ENCODE results near the gene EIF1AD. TPM values are rescaled to one million over a fixed set of nuclear protein-coding genes. Genes with fewer than 3 reads are reported as not detected.
A peak's percentile ranks its signal among the peaks of the same experiment; 100 is the strongest.

The EIF1AD gene
- total RNA-seq, 2 donors from 2014 or later: 69.6 to 82.1 TPM

DNA sequence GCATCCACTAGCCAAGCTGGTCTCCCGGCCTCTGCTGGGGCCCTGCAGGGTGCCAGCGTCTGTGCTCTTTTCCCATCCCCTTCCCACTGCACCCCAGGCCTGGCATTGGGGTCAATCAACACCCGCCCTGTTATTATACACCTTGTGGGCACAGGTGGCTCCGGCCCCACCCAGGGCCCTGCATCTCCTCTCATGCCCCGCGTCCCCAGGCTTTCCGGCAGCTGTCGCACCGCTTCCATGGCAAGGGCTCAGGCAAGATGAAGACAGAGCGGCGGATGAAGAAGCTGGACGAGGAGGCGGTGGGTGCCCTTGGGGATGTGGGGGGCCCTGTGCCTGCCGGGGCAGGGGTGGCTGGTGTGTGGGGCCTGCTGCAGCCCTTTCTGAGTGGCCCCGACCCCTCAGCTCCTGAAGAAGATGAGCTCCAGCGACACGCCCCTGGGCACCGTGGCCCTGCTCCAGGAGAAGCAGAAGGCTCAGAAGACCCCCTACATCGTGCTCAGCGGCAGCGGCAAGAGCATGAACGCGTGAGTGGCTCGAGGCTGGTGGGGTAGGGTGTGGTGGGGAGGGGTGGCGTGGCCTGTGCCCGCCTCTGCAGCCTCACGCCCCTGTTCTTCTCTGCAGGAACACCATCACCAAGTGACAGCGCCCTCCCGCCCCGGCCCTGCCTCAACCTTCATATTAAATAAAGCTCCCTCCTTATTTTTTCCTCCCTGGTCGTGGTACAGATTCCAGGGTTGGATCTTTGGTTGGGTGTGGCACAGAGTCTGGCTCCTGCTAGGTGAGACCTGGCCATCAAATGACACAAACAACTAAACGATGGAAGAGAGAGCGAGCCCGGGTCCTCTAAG is 23.3 kb downstream of the EIF1AD start:
- Mint-ChIP-seq H3K4me3 (no peak overlapping the region), H3K36me3 (no peaks in the 10 kb centered on the region), H3K27ac (no peak overlapping the region), H3K4me1 (ENCODE audit: low read depth in 2 of 2) (peaks cover 12 to 15% of the 10 kb centered on the region in 2 donors), H3K9me3 (no peaks in the 10 kb centered on the region), H3K27me3 (no peaks in the 10 kb centered on the region)
- ATAC-seq: no peak
- DNase-seq (ENCODE audit: low spot score): no peak

DNA sequence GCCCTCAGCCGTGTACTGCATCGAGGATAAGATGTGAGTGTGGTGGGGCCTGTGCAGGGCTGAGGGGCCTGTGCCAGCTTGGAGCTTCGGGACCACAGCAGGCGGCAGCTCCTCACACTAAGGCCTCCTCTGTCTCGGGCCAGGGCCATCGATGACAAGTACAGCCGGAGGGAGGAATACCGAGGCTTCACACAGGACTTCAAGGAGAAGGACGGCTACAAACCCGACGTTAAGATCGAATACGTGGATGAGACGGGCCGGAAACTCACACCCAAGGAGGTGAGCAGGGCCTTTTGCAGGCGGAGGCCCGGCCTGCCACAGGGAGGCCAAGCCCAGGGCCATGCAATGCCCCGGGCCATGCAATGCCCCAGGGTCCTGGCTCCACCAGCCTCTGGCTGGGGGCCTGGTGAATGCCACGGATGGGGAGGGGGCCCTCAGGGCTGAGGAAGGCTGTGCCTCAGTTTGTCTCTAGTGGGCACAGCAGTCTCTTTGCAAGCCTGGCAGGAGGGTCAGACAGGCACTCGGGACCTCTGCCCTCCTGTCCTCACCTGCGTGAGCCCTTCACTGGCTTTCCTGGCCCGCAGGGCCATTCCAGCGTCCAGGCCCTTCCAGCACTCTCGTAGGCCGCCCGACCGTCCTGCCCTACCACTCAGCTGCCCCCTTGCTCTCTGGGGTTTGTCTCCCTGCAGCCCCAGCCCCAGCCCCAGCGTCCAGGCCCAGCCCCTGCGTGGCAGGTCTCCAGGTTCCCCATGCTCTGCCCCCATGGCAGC is 24.2 kb downstream of the EIF1AD start:
- H3K27me3 Mint-ChIP-seq: no peaks in the 10 kb centered on the region
- no peak overlapping the region for H3K4me3 Mint-ChIP-seq
- H3K27ac Mint-ChIP-seq: no peak overlapping the region
- ATAC-seq (no peak), DNase-seq (ENCODE audit: low spot score) (no peak)
- peaks cover 7% of the 10 kb centered on the region for H3K36me3 Mint-ChIP-seq
- H3K9me3 Mint-ChIP-seq: no peaks in the 10 kb centered on the region
- peaks cover 18 to 22% of the 10 kb centered on the region in 2 donors for H3K4me1 Mint-ChIP-seq (ENCODE audit: low read depth in 2 of 2)

DNA sequence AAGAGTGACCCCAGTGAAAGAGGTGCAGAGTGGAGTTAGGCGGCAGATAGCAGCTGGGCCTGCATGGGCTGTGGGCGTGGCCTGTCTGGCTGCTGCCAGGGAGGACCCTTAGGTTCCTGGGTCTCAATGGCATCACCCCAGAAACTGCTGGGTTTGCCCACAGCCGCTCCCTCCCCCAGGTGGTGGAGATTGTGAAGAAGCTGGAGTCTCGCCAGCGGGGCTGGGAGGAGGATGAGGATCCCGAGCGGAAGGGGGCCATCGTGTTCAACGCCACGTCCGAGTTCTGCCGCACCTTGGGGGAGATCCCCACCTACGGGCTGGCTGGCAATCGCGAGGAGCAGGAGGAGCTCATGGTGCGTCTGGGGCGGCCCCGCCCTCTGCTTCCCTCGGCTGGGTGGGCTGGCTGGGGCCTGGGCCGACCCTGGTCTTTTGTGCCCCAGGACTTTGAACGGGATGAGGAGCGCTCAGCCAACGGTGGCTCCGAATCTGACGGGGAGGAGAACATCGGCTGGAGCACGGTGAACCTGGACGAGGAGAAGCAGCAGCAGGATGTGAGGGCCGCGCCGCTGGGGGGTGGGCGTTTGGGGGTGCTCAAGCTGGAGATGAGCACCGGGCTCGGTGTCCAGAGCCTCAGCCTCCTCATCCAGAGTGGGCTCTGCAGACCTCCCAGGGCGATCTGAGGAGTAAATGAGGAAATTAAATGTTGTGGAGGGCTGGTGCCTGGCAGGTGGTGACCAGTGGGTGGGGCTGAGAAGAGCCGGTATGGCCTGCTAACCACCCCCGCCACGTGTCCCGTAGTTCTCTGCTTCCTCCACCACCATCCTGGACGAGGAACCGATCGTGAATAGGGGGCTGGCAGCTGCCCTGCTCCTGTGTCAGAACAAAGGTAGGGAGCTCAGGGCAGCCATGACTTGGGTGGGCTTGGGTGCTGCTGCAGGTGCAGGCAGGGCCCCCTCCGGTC is 25.5 kb downstream of the EIF1AD start:
- Mint-ChIP-seq H3K4me3 (no peak overlapping the region), H3K9me3 (no peaks in the 10 kb centered on the region), H3K36me3 (peaks cover 8% of the 10 kb centered on the region), H3K27me3 (no peaks in the 10 kb centered on the region), H3K27ac (peak overlapping the region in 1 of 2 donors; percentile 67), H3K4me1 (ENCODE audit: low read depth in 2 of 2) (peaks cover 18 to 22% of the 10 kb centered on the region in 2 donors)
- DNase-seq (ENCODE audit: low spot score) (no peak), ATAC-seq (no peak)

DNA sequence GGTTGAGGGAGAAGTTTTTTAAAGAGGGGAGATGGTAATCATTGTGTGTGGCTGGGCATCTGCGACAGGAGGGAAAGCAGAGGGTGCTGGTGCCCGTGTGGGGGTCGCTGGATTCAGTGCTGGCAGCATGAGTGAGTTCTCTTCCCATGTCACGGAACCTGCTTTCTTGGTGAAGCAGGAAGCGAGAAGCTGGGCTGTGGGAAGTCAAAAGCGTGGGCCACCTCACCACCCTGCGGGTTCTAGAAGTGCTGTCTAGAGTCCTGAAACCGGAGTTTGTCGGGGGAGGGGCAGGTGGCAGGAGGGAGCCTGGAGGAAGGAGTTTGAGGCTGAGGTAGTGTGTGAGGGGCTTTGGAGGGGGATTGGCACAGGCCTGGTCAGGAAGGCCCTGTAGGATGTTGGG is 26.2 kb downstream of the EIF1AD start:
- H3K4me1 Mint-ChIP-seq (ENCODE audit: low read depth in 2 of 2): peaks cover 18 to 22% of the 10 kb centered on the region in 2 donors
- H3K4me3 Mint-ChIP-seq: no peak overlapping the region
- H3K36me3 Mint-ChIP-seq: peaks cover 8% of the 10 kb centered on the region
- no peaks in the 10 kb centered on the region for H3K9me3 Mint-ChIP-seq
- no peaks in the 10 kb centered on the region for H3K27me3 Mint-ChIP-seq
- DNase-seq (ENCODE audit: low spot score) (no peak), ATAC-seq (no peak)
- H3K27ac Mint-ChIP-seq: peak overlapping the region in 1 of 2 donors; percentile 67

DNA sequence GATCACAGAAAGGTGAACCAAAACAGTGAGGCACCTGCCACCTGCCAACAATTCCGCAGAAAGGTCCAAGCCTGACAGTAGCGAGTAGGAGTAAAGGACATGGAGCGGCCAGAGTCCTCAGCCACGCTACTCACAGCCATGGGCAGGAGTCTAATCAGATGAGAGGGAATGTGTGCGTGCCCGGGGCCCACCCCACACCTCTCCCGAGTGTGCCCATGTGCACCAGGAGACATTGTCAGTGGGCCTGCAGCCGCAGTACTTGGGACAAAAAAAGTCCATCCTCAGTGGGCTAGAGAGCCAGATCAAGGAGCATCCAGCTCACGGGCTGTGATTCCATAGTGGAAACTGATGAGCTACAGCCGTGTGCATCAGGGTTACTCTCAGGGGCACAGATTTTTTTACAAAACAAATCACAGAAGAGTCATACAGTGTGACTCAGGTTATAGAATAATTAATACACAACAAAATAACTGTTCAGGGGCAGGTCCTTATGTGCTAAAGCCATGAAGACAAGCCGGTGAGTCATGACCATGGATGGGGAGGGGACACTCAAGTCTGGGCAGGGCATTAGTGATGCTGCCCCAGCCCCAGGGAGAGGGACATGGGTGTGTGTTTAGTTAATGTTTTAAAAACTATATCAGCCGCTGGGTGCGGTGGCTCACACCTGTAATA is 28.4 kb downstream of the EIF1AD start:
- H3K4me3 Mint-ChIP-seq: no peak overlapping the region
- no peaks in the 10 kb centered on the region for H3K9me3 Mint-ChIP-seq
- DNase-seq (ENCODE audit: low spot score) (no peak), ATAC-seq (no peak)
- no peak overlapping the region for H3K27ac Mint-ChIP-seq
- H3K36me3 Mint-ChIP-seq: peaks cover 18% of the 10 kb centered on the region
- peaks cover 25 to 33% of the 10 kb centered on the region in 2 donors for H3K4me1 Mint-ChIP-seq (ENCODE audit: low read depth in 2 of 2)
- H3K27me3 Mint-ChIP-seq: no peaks in the 10 kb centered on the region

DNA sequence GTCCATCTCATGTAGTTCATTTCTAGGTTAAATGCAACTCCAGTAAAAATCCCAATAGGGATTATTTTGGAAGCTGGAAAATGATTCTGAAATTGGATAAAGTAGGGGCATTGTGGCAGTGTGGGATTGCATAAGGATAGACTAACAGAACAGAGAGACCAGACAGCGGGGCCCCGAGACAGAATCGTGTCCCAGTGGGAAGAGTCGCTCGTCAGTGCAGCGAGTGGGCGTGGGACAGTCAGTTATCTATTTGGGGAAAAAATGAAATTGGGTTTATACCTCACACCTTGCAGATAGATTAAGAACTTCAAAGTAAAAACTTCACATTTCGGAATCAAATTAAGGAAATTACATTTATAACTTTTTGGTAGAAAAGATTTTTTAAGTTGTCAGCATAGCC is 29.8 kb downstream of the EIF1AD start:
- H3K4me3 Mint-ChIP-seq: no peak overlapping the region
- no peaks in the 10 kb centered on the region for H3K9me3 Mint-ChIP-seq
- H3K27me3 Mint-ChIP-seq: no peaks in the 10 kb centered on the region
- peaks cover 31 to 34% of the 10 kb centered on the region in 2 donors for H3K4me1 Mint-ChIP-seq (ENCODE audit: low read depth in 2 of 2)
- DNase-seq (ENCODE audit: low spot score) (no peak), ATAC-seq (no peak)
- H3K36me3 Mint-ChIP-seq: peaks cover 26% of the 10 kb centered on the region
- H3K27ac Mint-ChIP-seq: no peak overlapping the region

DNA sequence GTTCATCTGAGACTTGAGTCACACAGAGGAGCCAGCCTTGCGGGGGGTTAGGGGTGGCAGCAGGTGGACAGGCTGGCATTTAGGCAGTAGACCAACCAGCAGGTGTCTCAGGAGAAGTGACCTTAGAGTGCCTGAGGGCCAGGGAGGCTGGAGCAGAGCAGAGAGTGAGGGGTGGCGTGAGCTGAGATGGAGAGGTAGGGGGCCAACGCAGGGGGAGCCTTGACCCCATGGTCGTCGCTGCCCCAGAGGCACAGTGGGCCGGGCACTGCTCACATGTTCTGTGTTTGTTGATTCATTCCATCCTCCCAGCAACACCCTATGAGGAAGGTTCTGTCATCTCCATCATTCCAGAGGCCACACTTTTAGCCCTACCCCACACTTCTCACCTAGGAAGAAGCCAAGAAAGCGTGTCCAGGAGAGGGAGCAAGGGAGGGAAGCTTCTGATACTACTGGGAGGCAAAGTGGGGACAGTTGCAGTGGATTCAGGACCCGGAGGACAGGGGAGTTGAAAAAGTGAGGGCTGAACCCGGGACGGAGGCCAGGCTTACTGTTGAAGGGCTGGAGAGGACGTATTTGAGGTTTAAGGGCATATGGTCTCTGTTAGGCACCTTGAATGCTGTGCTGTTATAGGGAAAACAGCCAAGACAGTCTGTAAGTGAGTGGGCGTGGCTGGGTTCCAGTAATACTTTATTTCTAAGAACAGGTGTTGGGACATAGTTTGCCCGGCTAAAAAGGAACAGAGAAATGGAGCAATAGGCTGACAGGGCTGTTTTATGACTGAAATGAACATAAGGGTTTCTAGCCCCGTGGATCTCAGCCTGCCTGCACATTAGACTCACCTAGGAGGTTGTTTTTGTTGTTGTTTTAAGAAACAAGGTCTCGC is 33.1 kb downstream of the EIF1AD start:
- no peak for DNase-seq (ENCODE audit: low spot score)
- Mint-ChIP-seq H3K27me3 (no peaks in the 10 kb centered on the region), H3K4me3 (no peak overlapping the region), H3K27ac (no peak overlapping the region), H3K9me3 (no peaks in the 10 kb centered on the region), H3K36me3 (peaks cover 32% of the 10 kb centered on the region), H3K4me1 (ENCODE audit: low read depth in 2 of 2) (peaks cover 21 to 29% of the 10 kb centered on the region in 2 donors)
- ATAC-seq: no peak

DNA sequence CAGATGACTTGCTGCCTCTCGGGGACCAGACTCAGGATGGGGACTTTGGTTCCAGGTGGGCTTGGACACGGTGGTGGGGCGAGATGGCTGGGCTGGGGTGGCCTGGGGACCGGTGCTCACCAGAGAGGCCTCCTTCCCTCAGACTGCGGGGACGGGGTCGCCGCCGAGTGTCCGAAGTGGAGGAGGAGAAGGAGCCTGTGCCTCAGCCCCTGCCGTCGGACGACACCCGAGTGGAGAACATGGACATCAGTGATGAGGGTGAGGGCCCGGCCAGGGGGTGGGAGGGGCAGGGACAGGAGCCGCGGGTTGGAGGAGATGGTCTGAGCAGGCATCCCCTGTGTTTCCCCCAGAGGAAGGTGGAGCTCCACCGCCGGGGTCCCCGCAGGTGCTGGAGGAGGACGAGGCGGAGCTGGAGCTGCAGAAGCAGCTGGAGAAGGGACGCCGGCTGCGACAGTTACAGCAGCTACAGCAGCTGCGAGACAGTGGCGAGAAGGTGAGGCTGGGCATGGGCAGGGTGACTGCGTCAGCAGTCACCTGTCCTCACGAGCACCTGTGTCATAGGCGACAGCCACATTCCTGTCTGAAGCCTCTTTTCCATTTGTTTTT is 34.5 kb downstream of the EIF1AD start:
- Mint-ChIP-seq H3K27me3 (no peaks in the 10 kb centered on the region), H3K4me3 (no peak overlapping the region), H3K36me3 (peaks cover 33% of the 10 kb centered on the region), H3K9me3 (no peaks in the 10 kb centered on the region), H3K27ac (no peak overlapping the region), H3K4me1 (ENCODE audit: low read depth in 2 of 2) (peaks cover 29 to 34% of the 10 kb centered on the region in 2 donors)
- DNase-seq (ENCODE audit: low spot score) (no peak), ATAC-seq (no peak)

DNA sequence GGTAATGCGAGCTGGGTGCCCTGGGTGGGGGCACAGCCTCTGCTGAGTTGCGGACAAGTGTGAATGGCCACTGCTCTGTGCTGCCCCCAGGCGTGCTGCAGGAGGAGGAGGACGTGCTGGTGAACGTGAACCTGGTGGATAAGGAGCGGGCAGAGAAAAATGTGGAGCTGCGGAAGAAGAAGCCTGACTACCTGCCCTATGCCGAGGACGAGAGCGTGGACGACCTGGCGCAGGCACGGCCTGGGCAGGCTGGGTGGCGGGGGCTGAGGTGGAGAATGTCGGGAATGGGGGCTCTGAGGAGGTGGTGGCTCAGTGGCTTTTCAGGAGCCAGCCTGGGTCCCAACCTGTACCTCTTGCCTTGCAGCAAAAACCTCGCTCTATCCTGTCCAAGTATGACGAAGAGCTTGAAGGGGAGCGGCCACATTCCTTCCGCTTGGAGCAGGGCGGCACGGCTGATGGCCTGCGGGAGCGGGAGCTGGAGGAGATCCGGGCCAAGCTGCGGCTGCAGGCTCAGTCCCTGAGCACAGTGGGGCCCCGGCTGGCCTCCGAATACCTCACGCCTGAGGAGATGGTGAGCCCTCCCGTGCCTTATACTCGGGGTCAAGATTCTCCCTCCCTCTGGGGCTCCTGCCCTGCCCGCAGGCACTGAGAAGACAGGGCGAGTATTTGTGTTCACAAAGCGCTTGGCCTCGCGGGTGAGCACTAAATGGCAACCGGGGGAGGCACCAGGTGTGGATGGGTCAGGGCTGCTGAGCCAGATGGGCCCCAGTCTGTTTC is 35.8 kb downstream of the EIF1AD start:
- DNase-seq (ENCODE audit: low spot score) (no peak), ATAC-seq (no peak)
- Mint-ChIP-seq H3K4me1 (ENCODE audit: low read depth in 2 of 2) (peaks cover 37 to 42% of the 10 kb centered on the region in 2 donors), H3K27me3 (no peaks in the 10 kb centered on the region), H3K4me3 (no peak overlapping the region), H3K36me3 (peaks cover 42% of the 10 kb centered on the region), H3K9me3 (no peaks in the 10 kb centered on the region), H3K27ac (no peak overlapping the region)

DNA sequence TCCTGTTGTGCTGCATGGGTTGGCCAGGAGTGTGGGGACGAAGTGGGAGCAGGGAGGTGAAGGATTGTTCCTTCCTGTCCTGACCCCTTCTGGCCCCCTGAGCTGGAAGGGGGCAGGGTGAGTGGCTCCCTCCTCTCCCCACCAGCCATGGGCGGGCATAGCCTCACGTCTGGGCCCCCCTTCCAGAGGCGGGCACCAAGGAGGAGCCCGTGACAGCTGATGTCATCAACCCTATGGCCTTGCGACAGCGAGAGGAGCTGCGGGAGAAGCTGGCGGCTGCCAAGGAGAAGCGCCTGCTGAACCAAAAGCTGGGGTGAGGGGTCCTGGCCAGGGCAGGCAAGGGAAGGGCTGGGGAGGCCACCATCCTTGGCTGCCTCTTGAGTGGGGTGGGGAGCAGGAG is 37.1 kb downstream of the EIF1AD start:
- Mint-ChIP-seq H3K27me3 (no peaks in the 10 kb centered on the region), H3K36me3 (peaks cover 36% of the 10 kb centered on the region), H3K27ac (no peak overlapping the region), H3K4me1 (ENCODE audit: low read depth in 2 of 2) (peaks cover 35 to 38% of the 10 kb centered on the region in 2 donors), H3K4me3 (no peak overlapping the region), H3K9me3 (no peaks in the 10 kb centered on the region)
- ATAC-seq (no peak), DNase-seq (ENCODE audit: low spot score) (no peak)

DNA sequence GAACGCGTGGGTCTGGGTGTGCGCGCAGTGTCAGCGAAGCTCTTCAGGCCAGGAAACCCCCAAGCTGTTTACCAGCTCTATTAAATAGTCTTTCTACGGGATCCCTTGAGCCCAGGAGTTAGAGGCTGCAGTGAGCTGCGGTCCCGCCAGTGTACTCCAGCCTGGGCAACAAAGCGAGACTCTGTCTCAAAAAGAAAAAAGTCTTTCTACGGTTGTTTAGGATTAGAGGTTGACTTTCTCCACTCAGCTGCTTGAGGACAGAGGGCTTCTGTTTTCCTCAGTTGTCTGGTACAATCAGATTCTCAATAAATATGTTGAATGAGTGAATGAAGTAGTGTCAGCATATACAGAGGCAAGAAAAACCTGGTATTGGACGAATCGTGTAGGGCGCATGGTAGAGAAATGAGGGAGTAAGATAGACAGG is 39.8 kb downstream of the EIF1AD start:
- no peaks in the 10 kb centered on the region for H3K27me3 Mint-ChIP-seq
- H3K4me3 Mint-ChIP-seq: peak overlapping the region; percentile 89
- H3K27ac Mint-ChIP-seq: peak overlapping the region; percentile 84 to 96
- no peak for DNase-seq (ENCODE audit: low spot score)
- ATAC-seq: no peak
- H3K36me3 Mint-ChIP-seq: peaks cover 23% of the 10 kb centered on the region
- peaks cover 27 to 35% of the 10 kb centered on the region in 2 donors for H3K4me1 Mint-ChIP-seq (ENCODE audit: low read depth in 2 of 2)
- no peaks in the 10 kb centered on the region for H3K9me3 Mint-ChIP-seq

All from natural killer cell treated with Interleukin-12 subunit alpha and Interleukin-12 subunit beta and Interleukin-15 and Interleukin-18, amount 100 ng/mL, for 72 hours (primary cell).